OCI-LY7 (cell line): ENCODE measurements around the gene PCBP3. TPM values are rescaled to one million over a fixed set of nuclear protein-coding genes. Genes with fewer than 3 reads are reported as not detected.

ENCODE experiments used
- BruUV-seq: library from RNA; stranded (reverse); fragments of 400-500 nt; replicated peaks from 2 replicates; lab custom pipeline; 2021; lab: Mats Ljungman, UMichigan
- CTCF ChIA-PET: fragments of 300-600 bp; sonication (Branson Sonifier 250); formaldehyde crosslinking; loops from one replicate; lab custom pipeline; 2022; ENCODE audit warnings: antibody characterized with exemption; ENCODE audit not compliant: unreplicated experiment; lab: Charles Lee
- POLR2A ChIA-PET: fragments of 300-600 bp; sonication (Branson Sonifier 250); formaldehyde crosslinking; loops from one replicate; lab custom pipeline; 2022; ENCODE audit warnings: antibody characterized with exemption; lab: Charles Lee
- DNase-seq: peaks from one replicate; pipeline ENCODE4 v3.0.0-alpha.2; 2015; ENCODE audit warnings: low spot score
- H2AFZ ChIP-seq: fragments of 200-600 bp; sonication (generic), shearing (Covaris generic); 2 replicates; pipeline ENCODE4 v1.6.1; 2014; ENCODE audit warnings: mild to moderate bottlenecking, antibody characterized with exemption, low read length, moderate library complexity
- H3K27ac ChIP-seq: fragments of 200-600 bp; sonication (generic); 2 replicates; pipeline ENCODE4 v1.5.1; 2014; ENCODE audit warnings: mixed run types, low read depth, mild to moderate bottlenecking, moderate library complexity, low read length, inconsistent platforms; ENCODE audit not compliant: poor library complexity, severe bottlenecking
- H3K36me3 ChIP-seq: fragments of 200-600 bp; sonication (generic); 2 replicates; pipeline ENCODE4 v1.6.1; 2014; ENCODE audit warnings: mild to moderate bottlenecking, antibody characterized with exemption, low read length, moderate library complexity, mixed read lengths; ENCODE audit not compliant: insufficient read depth
- H3K4me1 ChIP-seq: fragments of 200-600 bp; sonication (generic); 2 replicates; pipeline ENCODE4 v1.5.1; 2014; ENCODE audit warnings: mild to moderate bottlenecking, low read length; ENCODE audit not compliant: insufficient read depth, poor library complexity, severe bottlenecking
- H3K4me2 ChIP-seq: fragments of 200-600 bp; sonication (generic); 2 replicates; pipeline ENCODE4 v1.6.1; 2014; ENCODE audit warnings: mild to moderate bottlenecking, low read length
- H3K4me3 ChIP-seq: fragments of 200-600 bp; sonication (generic); 2 replicates; pipeline ENCODE4 v1.5.1; 2014; ENCODE audit warnings: mild to moderate bottlenecking, low read depth, low read length; ENCODE audit not compliant: poor library complexity, severe bottlenecking
- H3K79me2 ChIP-seq: fragments of 200-600 bp; sonication (generic); 2 replicates; pipeline ENCODE4 v1.6.1; 2016; ENCODE audit warnings: low read depth, mild to moderate bottlenecking, low read length, moderate library complexity, mixed read lengths; ENCODE audit not compliant: insufficient read depth
- H3K9me2 ChIP-seq: fragments of 200-600 bp; sonication (generic); 2 replicates; pipeline ENCODE4 v1.6.1; 2016; ENCODE audit warnings: mild to moderate bottlenecking, low read length, mixed read lengths; ENCODE audit not compliant: insufficient read depth
- H3K9me3 ChIP-seq: fragments of 200-600 bp; sonication (generic); 2 replicates; pipeline ENCODE4 v1.6.1; 2014; ENCODE audit warnings: mild to moderate bottlenecking, mixed run types, low read length, mixed read lengths
- H4K20me1 ChIP-seq: fragments of 200-600 bp; sonication (generic); 2 replicates; pipeline ENCODE4 v1.6.1; 2014; ENCODE audit warnings: mild to moderate bottlenecking, antibody characterized with exemption, low read length, moderate library complexity, mixed read lengths; ENCODE audit not compliant: insufficient read depth
- EZH2phosphoT487 ChIP-seq: fragments of 200-600 bp; sonication (generic); IDR thresholded peaks from 2 replicates; pipeline ENCODE4 v1.6.1; 2018; ENCODE audit warnings: low read depth, borderline replicate concordance, mild to moderate bottlenecking, mixed run types, antibody characterized with exemption, low read length, moderate library complexity, mixed read lengths
- intact Hi-C: fragments of 100-400 bp; cut with micrococcal nuclease; formaldehyde crosslinking; loops from one replicate; pipeline ENCODE4 v1.10.0; 2022; ENCODE audit not compliant: unreplicated experiment
- total RNA-seq, 2 experiments: library from RNA; depleted of rRNA in 1 of 2; stranded (reverse); fragments of >200 nt in 1 of 2; shearing (Covaris generic) in 1 of 2; gene quantifications; 2 replicates each; pipeline ENCODE4 v1.2.3, GENCODE V29; 2014 to 2022
- TF ChIP-seq, protein P1 (sequence below): fragments of 200-600 bp; sonication (generic); conservative IDR thresholded peaks from 2 replicates; pipeline ENCODE4 v1.5.1; 2014; ENCODE audit warnings: mild to moderate bottlenecking, antibody characterized with exemption, low read length, moderate library complexity, mixed read lengths

PCBP3 gene
- total RNA-seq, 2 experiments from 2014 or later: 0.61 TPM; not detected in 1

DNA sequence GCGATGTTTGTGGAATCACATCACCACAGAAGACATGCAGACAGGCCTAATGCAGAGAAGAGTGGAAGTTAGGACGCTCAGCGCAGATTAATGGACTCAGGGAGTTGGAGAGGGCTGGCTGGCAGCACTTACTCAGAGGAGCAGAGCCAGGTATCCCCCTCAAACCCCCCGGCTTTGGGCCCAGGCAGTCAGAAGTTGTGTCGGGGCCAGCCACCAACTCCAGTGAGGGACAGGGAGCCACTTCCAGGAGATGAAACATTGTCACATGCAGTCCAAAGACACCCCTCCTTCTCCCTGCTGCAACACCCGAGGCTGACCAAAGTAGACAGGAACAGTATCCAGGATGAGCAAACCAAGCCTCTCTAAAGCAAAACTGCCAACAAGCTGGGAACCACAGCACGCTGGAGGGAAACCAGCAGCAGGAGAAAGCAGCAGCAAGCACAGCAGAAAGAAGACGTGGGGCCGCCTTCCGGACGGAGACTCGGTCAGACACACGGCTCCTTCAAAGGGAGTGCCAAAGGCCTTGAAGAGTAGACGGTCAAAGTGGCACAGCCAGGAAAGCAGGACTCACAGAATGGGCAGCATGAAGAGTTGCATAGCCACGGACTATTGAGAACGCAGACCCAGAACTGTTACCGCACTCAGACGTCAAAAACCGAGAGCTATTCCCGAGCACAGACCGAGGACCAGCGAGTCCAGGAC lies 149.3 kb downstream of the PCBP3 start:
- Histone ChIP-seq H3K9me2 (no peaks in the 10 kb centered on the region), H3K36me3 (no peaks in the 10 kb centered on the region), H3K27ac (no peak overlapping the region), H3K9me3 (no peaks in the 10 kb centered on the region), H3K4me2 (no peak overlapping the region), H4K20me1 (no peaks in the 10 kb centered on the region), H3K79me2 (no peaks in the 10 kb centered on the region), H3K4me3 (no peak overlapping the region), H3K4me1 (no peaks in the 10 kb centered on the region), H2AFZ (no peak overlapping the region)
- ChIA-PET CTCF (no interaction called here), POLR2A (no interaction called here)
- intact Hi-C loops: no loop called here
- no TSS peak for BruUV-seq
- TF ChIP-seq, protein P1, sequence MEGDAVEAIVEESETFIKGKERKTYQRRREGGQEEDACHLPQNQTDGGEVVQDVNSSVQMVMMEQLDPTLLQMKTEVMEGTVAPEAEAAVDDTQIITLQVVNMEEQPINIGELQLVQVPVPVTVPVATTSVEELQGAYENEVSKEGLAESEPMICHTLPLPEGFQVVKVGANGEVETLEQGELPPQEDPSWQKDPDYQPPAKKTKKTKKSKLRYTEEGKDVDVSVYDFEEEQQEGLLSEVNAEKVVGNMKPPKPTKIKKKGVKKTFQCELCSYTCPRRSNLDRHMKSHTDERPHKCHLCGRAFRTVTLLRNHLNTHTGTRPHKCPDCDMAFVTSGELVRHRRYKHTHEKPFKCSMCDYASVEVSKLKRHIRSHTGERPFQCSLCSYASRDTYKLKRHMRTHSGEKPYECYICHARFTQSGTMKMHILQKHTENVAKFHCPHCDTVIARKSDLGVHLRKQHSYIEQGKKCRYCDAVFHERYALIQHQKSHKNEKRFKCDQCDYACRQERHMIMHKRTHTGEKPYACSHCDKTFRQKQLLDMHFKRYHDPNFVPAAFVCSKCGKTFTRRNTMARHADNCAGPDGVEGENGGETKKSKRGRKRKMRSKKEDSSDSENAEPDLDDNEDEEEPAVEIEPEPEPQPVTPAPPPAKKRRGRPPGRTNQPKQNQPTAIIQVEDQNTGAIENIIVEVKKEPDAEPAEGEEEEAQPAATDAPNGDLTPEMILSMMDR: no peak
- no peak for TF ChIP-seq EZH2phosphoT487
- no peak for DNase-seq

DNA sequence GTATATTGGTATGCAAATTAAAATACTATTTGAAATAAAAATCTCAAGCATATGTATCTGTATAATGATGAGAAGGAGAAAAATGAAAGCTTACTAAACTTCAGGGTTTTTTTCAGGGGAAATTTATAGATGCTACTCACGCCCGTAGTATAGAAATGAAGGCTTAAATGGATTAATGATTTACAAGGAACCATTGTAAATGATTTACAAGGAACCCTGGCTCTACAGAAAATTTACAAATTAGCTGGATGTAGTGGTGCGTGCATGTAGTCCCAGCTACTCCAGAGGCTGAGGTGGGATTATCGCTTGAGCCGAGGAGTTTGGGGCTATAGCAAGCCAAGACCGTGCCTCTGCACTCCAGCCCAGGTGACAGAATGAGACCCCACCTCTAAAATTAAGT lies 150.5 kb downstream of the PCBP3 start:
- Histone ChIP-seq H3K9me3 (no peaks in the 10 kb centered on the region), H3K9me2 (no peaks in the 10 kb centered on the region), H3K4me1 (no peaks in the 10 kb centered on the region), H4K20me1 (no peaks in the 10 kb centered on the region), H3K79me2 (no peaks in the 10 kb centered on the region), H3K4me3 (no peak overlapping the region), H3K27ac (no peak overlapping the region), H3K36me3 (no peaks in the 10 kb centered on the region), H2AFZ (no peak overlapping the region), H3K4me2 (no peak overlapping the region)
- DNase-seq: no peak
- BruUV-seq: no TSS peak
- TF ChIP-seq, protein P1: no peak
- no peak for TF ChIP-seq EZH2phosphoT487
- ChIA-PET POLR2A (no interaction called here), CTCF (no interaction called here)
- intact Hi-C loops: no loop called here

DNA sequence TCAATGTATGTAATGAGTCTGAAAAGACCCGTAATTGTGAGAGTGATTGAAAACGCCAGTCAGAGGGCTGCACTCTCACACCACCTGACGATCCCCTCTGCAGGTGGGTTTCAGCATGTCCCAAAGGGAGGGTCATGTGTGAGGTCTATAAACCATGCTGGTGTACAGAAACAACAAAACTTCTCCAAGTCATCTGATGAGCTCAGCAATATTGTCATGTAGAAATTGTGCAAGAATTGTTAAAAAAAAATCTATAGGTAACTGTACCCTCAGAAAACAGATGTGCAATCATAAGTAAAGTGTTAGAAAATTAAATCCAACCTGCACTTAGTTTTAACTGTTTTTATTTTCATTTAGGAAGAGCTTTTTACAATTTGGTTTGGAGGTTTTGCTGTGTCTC lies 152.5 kb downstream of the PCBP3 start:
- H3K9me3 ChIP-seq: no peaks in the 10 kb centered on the region
- TF ChIP-seq EZH2phosphoT487: no peak
- TF ChIP-seq, protein P1: no peak
- BruUV-seq: no TSS peak
- intact Hi-C loops: no loop called here
- H4K20me1 ChIP-seq: no peaks in the 10 kb centered on the region
- DNase-seq: no peak
- no peak overlapping the region for H3K27ac ChIP-seq
- H3K36me3 ChIP-seq: no peaks in the 10 kb centered on the region
- CTCF ChIA-PET: no interaction called here
- H3K4me1 ChIP-seq: no peaks in the 10 kb centered on the region
- no peak overlapping the region for H2AFZ ChIP-seq
- H3K4me3 ChIP-seq: no peak overlapping the region
- H3K9me2 ChIP-seq: no peaks in the 10 kb centered on the region
- no peak overlapping the region for H3K4me2 ChIP-seq
- POLR2A ChIA-PET: no interaction called here
- H3K79me2 ChIP-seq: no peaks in the 10 kb centered on the region
